HG03521 (cell line): ENCODE results near the gene CELSR1.
"Not testable (repeated sequence)": the region's sequence is repeated elsewhere in the genome, so short reads cannot be mapped to it uniquely, and the experiment has no call there.

Experiments
- ATAC-seq: cut with Tn5 transposase; IDR thresholded peaks from one replicate; pipeline ENCODE4 v1.9.1; 2021; ENCODE audit warnings: mild to moderate bottlenecking, moderate library complexity; ENCODE audit not compliant: unreplicated experiment

CELSR1 gene

DNA sequence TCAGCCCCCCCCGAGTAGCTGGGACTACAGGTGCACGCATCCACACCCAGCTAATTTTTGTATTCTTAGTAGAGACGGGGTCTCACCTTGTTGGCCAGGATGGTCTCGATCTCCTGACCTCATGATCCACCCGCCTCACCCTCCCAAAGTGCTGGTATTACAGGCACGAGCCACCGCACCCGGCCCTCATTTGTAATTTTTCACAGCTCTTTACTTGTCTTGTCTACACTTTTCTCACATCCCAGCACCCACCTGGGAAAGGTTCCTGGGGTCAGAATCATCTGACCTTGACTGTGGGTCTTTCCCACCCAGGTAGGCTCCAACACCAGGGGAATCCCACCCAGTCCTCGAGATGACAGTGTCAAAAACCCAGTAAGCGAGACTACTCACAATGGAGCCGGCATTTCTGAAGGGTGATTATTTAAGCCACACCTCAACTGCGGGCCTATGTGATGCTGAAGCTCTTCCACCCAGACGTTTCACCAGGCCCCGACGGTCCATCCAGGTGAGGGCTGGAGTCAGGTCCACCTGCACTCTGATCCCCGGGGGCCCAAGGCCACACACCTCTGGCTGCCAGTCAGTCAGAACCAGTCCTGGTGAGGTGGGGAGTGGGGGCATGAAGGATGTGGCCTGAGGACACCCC is 23.4 kb downstream of the CELSR1 start:
- no peak for ATAC-seq

DNA sequence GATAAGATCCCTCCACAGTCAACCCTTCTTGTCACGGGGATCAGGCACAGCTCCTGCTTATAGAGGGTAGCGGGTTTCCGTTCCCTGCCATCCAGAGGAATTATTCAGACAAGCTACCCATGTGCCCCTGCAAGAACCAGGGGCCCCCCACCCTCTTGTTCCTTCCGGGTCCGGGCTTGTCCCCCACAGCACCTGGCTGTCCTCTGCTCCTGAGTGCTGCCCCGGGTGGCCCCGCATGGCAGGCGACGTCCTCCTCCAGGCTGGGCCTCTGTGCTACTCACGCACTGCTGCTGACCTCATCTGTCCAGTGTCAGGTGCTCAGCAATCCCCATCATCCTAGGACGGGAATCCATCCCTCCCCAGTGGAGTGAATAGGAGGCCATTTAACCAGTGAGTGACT is 24.7 kb downstream of the CELSR1 start:
- no peak for ATAC-seq

DNA sequence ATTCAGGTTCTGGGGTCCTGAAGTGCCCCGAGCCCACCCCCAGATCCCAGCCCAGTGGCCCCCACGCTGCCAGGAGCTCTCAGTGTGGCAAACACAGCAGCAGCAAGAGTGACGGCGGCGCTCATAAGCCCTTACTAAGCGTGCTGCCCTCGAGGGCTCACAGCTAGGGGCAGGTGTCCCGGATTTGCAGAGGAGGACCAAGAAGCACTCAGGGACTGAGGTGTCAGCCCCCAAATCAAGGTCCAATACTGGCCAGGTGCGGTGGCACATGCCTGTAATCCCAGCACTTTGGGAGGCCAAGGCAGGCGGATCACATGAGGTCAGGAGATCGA is 25.4 kb downstream of the CELSR1 start:
- no peak for ATAC-seq

DNA sequence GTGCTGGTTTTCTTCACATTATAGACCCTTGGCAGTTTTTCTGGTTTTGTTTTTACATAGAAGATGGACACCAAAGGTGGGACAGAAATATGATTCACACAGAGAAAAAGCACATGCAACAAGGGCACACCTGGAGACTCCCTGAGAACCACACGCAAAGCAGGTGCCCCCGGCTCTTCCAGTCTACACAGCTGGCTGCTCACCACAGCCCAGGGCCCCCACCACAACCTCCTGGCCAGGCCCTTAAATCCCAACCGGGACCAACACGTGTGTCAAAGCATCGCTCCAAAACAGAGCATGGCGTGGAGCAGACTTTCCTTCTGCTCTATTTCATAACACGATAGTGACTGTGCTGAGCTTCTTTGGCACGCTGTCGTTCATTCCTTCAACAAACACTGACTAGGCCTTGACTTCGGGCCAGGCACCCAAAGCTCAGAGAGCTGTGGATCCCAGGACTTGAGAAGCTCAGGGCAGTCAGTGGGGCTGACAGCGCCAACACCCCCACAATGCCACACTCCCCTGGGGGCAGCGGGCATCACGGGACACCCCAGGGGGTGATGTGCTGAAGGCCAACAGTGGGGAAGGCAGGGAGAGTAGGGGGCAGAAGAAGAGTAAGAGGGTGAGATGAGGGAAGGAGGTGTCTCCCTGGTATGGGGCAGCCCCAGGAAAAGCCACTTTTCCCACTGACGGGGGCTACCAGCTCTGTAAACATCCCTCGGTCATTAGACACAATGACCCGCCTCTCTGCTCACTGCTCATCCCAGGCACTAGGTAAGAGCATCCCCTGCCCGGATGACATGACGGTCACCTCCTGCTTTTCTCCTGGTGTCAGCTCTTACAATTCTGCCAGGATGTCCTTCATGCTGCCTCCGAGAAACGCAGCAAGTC is 26.0 kb downstream of the CELSR1 start:
- no peak for ATAC-seq

DNA sequence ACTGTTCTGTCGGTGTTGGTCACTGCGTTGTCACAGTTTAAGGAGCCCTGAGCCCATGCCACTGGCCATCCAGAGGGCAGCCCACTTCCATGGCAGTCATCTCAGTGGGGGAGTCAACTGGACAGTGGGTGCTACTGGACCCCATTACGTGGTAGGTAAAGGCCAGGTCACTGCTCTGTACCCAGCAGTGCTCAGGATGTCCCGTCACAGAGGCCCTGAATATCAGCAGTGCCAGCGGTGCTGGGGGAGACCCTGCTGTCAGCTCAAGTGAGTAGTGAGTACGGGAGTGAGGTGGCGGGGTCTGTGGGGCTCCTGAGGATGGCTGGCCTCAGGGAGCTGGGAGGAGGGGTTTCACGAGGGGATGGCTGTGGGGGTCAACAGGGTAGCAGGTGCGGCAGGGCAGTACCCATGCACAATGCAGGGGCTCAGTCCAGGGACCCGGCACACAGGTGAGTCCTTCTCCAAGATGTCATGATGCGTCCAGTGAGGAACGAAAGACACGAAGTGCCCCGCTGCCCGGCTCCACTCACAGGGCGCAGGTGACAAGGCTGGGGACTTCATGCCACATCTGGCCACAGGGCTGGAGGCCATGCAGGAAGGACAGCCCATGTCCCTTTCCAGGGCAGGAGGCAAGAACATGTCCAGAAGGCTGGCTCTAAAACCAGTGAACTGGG is 27.9 kb downstream of the CELSR1 start:
- ATAC-seq = no peak

DNA sequence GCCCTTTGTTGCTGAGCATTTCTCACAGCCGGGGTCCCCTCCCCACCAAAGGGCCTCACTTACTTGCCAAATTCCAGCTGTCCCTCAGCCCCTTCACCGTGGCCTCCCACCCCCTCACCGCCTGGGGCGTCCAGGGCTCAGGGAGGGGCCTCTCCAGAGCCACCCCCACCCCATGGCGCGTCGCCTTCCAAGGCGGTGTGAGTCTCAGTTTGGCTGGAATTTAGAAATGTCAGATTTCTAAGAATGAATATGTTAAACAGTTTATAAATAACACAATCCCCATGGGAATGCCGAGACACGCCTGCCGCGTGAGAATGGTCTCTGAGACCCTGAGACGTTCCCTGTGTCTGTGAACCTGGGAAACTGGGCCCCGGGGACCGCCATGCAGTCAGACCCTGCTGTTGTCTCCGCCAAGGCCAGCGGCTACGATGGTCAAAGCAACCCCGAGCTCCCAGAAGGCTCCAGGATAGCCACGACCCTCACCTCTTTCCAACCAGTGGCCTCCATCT is 28.9 kb downstream of the CELSR1 start:
- ATAC-seq = no peak

DNA sequence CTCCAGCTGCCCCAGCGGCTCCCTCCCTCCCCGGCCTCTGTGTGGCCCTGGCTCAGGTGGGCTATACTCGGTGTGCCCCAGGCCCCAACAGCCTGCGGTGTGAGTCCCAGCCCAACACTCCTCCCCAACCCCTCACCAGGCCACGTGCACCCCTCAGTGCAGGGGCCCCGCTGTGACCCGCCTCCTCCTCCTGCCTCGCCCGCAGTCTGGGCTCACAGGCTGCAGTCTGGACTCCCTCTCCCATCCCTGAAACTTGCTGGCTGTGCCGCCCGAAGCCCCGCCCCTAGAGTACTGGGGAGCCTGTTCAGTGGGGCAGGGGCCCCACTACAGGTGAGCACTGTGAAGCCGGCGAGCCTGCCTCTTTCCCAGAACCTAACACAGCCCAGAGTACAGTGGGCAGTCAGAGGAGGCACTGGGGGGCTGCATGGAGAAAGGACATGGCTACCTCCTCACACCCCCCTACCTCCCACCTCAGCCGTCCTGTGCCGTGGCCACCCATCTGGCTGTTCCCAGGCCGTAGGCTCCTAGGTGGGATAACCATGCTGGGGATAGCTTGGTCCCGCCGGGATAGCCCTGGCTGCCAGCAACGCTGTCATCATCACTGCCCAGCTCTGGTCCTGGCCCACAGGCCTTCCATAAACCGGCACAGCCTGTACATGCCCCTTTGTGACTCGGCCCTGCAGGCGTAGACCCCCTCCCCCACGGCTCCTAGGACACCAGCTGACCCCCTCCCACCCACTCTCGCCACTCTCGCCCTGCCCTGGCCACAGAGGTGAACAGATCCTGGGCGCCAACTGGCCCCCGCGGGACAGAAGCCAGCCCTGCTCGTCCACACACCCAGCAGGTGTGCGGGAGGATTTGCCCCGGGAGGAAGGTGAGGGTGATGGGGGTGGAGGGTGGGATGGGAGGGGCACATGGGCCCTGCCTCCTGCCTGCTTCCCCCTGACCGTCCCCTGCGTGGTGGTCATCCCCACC is 29.7 kb downstream of the CELSR1 start:
- ATAC-seq = no peak

DNA sequence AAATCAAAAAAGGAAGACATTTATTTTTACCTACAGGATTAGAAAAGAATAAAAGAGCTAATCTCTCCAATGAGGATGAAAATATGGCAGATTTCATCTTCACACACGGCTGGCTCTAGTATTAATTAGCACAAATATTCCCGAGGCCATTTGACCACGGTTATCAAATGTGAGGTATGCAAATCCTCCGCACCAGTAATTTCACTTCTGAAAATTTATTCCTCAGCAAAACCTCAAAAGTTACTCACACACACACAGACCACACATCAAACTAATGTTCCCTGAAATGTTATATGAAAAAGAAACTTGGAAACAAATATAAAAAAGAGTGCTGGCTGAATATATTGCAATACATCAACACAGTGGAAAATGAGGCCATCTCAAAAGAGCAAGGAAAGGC is 32.8 kb downstream of the CELSR1 start:
- ATAC-seq = no peak

DNA sequence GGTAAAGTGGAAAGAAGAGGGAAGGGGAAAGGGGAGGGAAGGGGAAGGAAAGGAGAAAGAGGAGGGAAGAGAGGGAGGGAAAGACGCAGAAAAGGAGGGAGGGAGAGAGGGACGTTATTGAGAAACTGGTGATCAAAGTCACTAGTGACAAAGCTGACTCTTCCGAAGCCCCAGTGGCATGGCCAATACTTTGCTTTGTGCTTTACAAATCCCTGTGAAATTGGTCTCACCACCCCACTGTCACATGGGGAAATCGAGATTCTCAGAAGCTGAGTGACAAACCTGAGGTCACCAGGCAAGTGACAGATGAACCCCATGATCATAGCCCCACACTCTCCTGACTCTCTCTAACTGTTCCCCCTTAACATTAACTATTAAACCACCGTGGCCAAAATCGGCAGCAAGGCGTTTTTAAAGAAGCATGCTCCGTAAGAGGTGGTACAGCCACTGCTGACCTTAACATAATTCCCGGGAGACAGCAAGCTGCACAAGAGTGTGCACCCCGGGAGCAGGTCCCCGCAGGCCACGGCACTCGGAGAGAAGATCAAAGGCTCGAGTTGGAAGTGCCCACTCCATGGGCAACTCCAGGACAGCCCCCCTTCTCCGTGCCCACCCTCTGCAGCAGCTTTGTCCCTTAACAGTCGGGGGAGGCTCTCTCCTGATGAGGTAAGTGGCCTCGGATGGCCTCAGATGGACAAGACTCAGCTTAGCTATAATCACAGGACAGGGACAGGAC is 34.8 kb downstream of the CELSR1 start:
- no peak for ATAC-seq

DNA sequence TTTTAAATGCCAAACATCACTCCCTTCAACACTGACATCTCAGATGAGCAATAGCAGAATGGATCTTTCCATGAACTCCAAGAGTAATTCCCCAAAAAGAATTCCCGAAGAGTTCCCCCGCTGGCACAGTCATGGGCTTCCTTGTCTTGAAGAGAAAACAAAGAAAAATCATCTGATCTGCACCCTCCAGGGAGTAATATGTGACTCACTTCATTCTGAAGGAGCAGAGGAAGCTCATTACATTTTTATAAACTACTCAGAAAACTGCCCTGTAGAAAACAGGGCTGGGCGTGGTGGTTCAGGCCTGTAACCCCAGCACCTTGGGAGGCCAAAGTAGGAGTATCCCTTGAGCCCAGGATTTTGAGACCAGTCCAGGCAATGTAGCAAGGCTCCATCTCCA is 35.7 kb downstream of the CELSR1 start:
- ATAC-seq = no peak

DNA sequence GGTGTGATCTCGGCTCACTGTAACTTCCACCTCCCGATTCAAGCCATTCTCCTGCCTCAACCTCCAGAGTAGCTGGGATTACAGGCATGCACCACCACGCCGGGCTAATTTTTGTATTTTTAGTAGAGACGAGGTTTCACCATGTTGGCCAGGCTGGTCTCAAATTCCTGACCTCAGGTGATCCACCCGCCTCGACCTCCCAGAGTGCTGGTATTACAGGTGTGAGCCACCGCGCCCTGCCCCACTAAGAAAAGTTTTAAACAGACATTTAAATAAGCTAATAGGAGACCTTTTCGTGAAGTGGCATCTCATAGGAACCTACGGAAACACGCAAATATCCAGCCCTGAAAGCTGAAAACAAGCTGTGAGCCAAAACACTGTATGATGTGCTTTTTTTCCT is 36.2 kb downstream of the CELSR1 start:
- ATAC-seq = not testable (repeated sequence)

DNA sequence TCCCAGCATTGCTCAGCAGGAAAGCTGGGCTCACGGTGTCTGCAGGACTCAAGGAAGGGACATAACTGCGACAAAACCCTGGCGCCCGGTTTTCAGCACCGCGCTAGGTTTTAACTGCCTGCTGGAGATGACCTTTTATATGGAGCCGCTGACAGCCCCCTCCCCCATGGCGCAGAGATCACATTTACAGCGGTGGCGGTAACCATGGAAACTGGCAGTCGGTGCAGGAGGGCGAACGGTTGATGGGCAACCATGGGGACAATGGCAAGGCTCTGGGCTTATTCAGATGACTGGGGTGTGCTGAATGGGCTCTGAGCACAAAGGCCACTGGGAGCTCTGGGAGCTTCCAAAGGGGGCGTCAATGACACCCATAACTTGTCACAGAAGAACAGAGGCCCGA is 37.2 kb downstream of the CELSR1 start:
- no peak for ATAC-seq

DNA sequence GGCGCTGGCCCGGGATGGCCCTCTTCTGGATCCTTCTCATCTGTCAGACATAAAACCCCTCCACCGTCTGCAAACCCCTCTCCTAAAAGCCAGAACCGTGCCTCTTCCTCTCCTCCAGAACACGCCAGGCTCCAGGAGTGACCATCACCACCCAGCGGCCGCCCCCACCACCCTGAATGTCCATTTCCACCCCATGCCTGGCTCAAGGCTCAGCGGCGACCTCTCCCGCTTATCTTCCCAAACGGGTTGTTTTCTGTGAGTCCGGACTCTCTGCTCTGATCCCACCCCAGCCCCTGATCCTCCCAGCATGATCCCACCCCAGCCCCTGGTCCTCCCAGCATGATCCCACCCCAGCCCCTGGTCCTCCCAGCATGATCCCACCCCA is 37.6 kb downstream of the CELSR1 start:
- ATAC-seq = no peak

DNA sequence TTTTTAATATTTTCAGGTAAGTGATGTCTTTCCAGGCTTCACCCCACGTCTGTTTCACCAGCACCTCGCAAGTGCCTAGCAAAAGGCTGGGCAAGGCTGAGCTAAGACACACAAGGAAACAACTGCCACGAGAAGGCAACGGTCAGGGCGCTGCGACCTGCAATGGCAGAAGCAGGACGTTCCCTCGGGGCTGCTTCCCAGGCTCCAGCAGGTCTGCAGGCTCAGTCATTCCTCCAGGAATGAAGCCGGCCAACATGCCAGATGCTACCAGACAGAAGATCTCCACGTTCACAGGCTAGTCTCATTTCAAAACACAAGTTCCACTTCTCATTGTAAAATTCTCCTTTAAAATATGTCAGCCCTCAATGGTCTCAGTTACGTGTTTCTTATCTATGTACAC is 45.5 kb downstream of the CELSR1 start:
- no peak for ATAC-seq

DNA sequence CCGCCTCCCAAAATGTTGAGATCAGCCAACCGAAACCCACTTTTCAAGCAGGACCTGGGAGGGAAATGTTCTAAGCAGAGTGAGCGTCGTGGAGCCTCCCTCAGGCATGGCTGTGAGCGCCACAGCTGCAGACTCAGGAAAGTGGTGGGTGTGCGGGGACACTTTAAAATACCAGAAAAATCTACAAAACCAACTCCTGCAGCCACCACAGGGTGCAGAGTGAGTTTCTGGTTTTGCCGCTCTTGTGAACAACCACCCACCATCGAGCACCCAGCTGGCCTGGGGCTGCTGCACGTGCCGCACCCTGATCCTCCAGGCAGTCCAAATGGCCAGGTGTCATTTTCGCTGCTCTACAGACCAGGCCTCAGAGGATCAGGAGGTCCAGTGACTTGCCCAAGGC is 46.9 kb downstream of the CELSR1 start:
- ATAC-seq = no peak

DNA sequence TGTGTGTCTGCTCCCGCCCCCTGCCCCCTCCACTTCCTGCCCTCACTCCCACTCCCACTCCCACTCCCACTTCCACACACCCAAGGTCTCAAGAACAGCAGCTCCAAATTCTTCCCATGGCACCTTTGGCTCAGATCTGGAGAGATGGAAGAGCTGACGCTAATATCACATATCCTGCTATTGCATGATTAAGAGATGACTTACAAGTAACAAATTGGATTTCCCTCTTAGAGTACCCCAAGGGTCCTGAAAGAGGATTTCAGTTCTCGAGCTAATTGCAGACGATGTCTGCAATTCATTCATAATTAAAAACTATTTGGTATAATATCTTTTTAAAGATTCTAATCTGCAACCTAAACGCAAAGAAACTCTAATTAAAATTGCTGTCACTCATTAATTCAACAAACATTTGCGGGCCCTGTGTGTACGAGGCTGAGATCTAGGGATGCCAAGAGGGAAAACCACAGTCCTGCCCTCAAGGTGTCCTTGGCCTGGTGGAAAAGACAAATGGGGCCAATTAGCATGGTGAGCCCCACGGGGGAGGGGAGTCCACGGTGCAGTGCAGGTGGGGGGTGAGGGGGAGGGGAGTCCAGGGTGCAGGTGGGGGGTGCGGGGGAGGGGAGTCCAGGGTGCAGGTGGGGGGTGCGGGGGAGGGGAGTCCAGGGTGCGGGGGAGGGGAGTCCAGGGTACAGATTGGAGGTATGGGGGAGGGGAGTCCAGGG is 50.3 kb downstream of the CELSR1 start:
- ATAC-seq = no peak

DNA sequence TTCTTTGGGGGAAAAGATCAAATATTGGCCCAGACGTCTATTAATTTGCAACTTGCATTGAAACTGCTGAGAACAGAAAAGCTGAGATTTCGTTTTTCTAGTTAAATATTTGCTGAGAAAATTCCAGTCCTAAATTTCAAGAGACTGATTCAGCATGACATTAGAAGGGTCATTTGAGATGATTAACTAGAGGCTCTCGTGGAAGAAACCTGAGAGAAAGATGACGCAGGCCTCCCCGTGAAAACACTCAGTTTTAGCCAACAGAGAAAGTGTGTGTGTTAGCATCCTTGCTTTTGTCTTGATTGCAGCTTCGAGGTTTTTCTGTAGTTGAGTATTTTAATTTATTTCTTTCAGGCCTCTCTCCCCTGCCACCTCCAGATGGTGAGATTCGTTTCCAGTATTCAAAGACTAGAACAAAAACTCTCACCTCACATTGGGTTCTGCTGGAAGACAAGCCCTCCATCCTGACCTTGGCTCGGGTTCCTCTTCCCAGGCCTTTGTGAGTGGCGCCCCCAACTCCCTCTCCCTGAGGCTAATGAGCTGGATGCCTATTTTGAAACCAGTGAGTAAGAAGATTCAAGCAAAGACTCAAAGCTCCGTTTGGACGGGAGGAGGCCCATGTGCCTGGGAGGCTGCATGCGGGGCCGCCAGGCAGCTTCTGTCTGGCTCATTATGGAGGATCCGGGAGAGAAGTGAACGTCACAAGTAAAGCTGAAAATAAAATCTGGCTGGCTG is 52.4 kb downstream of the CELSR1 start:
- no peak for ATAC-seq

DNA sequence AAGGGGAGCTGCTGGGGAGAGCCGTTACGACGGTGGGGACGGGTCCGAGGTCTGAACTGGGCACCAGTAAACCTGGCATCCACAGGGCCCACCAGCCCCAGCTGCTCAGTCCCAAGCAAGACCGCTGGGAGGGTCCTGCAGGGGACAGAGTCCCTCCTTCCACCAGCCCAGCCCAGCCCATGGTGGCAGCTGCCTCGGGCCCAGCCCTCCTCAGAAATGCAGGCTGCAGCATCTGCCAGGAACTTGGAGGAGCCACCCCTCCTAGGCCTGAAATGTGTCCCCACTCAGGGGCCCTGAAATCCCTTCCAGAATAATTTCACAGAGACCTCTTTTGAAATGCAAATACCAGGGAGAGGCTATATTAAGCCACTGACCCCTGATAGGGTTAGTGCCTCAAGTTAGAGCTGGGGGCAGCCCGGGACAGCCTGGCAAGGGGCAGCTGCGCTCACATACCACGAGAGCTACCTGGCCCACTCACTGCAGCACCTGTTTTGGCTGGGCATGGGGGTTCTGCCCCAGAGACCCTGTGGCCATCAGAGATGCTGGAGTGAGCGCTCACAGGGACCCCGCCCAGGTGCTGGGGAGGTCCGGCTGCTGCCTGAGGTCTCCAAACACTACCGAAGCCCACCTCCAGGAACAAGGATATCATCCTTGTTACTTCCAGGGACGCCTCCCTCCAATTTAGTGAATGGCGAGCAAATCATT is 53.1 kb downstream of the CELSR1 start:
- ATAC-seq = no peak
